ENCODE data around the gene PXN. TPM values are rescaled to one million over a fixed set of nuclear protein-coding genes. Genes with fewer than 3 reads are reported as not detected.

PXN gene
- 46.3 TPM for polyA plus RNA-seq (2013, experiment 1 of 2)
- 52.9 TPM for polyA plus RNA-seq (2013, experiment 2 of 2)

DNA sequence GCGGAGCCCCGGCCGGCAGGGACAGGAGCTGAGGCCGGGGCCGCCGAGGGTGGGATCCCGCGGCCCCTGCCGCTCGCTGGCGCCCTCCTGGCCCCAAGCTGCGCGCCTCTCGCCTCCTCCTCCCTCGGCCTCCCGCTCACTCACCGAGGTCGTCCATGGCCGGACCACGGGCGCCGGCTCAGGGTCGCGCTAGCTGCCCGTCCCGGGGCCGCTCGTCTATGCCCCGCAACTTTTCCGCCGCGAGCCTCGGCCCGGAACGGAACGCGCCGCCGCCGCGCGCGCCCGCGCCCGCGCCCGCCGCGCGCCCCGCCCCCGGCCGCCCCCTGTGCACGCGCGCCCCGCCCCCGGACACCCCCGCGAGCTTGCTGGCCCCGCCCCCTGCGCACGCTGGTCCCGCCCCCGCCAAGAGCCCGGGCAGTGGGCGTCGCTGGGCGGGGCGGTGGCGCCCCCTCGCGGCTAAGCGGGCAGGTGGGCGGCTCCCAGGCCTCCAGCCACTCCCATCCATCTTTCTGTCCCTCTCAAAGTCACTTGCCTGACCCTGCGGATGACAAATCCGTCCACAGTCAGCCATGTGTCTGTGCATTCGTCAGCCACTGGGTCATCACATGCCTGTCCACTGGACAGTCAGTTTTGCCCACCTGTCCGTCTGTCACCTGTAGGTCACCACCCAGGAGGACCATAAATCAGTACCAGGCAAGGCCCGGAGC, at the start of gene PXN:
TSS of gene PXN (minus strand) at position 258 of the 707 bp plus-strand sequence. CDS start at position 157, 101 bp downstream.
- Histone ChIP-seq H3K9ac (ENCODE audit: low read depth, low read length) (peak within 1 kb of the TSS; percentile 86), H3K4me3 (ENCODE audit: low read length) (peak within 1 kb of the TSS; percentile 84), H3K4me1 (ENCODE audit: insufficient read depth, low read length) (peaks cover 30% of the 10 kb centered on the region), H3K9me3 (ENCODE audit: insufficient read depth, low read depth, low read length) (no peaks in the 10 kb centered on the region), H3K27ac (ENCODE audit: low read depth, low read length) (peak within 1 kb of the TSS; percentile 20; the same call in 1 of the 2 replicates), H3K36me3 (ENCODE audit: insufficient read depth, low read length) (peaks cover 7% of the 10 kb centered on the region), H3K27me3 (ENCODE audit: insufficient read depth, low read length) (no peaks in the 10 kb centered on the region)
- 3% methylated on average over 81 of the region's 81 CpGs for WGBS

DNA sequence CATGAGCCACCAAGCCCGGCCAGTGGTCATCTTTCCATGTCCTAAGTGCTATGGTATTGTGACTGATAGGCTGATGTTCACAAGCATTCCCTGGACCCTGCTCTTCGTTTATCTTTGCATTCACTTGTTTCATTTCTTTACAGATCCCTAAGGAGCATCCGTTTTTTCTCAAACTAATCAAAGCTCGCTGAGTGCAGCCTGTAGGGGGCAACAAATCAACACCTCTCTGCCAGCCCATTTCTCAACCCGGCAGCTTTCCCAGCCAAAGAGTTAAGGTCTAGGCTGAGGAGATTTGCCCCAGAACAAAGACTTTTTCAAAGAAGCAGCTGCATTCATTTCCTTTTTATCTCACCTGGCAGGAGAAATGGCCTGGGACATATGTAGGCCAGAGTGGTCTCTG, 48.7 kb upstream of the PXN start:
- no peak overlapping the region for H3K27ac ChIP-seq (ENCODE audit: low read depth, low read length)
- no peaks in the 10 kb centered on the region for H3K27me3 ChIP-seq (ENCODE audit: insufficient read depth, low read length)
- no peak overlapping the region for H3K4me3 ChIP-seq (ENCODE audit: low read length)
- H3K9me3 ChIP-seq (ENCODE audit: insufficient read depth, low read depth, low read length) = no peaks in the 10 kb centered on the region
- no peak overlapping the region for H3K9ac ChIP-seq (ENCODE audit: low read depth, low read length)
- H3K36me3 ChIP-seq (ENCODE audit: insufficient read depth, low read length) = no peaks in the 10 kb centered on the region
- H3K4me1 ChIP-seq (ENCODE audit: insufficient read depth, low read length) = 0 out of 2 replicates have a peak, but pooled peaks cover 6% of the 10 kb centered on the region
- WGBS = 46% methylated on average over 5 of the region's 5 CpGs

DNA sequence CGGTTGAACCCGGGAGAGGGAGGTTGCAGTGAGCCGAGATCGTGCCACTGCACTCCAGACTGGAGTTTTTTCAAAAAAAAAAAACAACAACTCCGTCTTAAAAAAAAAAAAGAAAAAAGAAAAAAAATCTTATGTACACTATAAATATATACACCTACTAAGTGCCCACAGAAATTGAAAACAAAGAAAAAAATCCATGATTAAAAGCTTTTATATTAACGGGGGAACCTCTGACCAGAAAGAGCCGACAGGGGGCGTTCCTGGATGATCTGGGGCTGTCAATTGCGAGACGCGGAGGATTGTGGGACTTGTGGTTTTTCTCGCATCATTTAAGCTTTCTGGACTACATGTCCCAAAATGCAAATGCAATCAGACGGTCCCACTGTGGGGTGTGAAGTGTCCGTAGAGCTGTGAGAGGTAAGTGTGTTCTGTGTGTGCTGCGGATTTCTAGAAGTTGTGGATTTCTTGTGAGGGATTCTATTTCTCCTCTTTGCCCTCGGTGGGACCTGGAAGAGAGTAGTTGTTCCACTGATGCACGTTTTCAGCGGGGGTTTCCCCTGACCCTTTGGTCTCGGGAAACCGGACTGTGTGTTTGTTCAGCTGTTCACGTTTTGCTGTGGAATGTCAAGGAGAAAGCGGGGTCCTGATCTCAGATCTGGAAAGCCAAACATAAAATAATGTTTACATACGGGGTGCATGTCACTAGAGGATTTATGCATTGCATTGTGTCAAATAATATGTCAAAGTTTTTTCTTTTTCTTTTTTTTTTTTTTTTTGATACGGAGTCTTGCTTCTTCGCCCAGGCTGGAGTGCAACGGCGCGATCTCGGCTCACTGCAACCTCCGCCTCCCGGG, 36.7 kb upstream of the PXN start, which contains the start of gene SIRT4:
TSS of gene SIRT4 (plus strand) at position 360 of the 854 bp plus-strand sequence. CDS start 1,241 bp downstream, outside the sequence.
- Histone ChIP-seq H3K4me1 (ENCODE audit: insufficient read depth, low read length) (no peaks in the 10 kb centered on the region), H3K4me3 (ENCODE audit: low read length) (peak within 1 kb of the TSS; percentile 71), H3K9me3 (ENCODE audit: insufficient read depth, low read depth, low read length) (no peaks in the 10 kb centered on the region), H3K27ac (ENCODE audit: low read depth, low read length) (no peak within 1 kb of the TSS), H3K36me3 (ENCODE audit: insufficient read depth, low read length) (no peaks in the 10 kb centered on the region), H3K9ac (ENCODE audit: low read depth, low read length) (peak within 1 kb of the TSS; percentile 82), H3K27me3 (ENCODE audit: insufficient read depth, low read length) (no peaks in the 10 kb centered on the region)
- WGBS = 16% methylated on average over 29 of the region's 31 CpGs

DNA sequence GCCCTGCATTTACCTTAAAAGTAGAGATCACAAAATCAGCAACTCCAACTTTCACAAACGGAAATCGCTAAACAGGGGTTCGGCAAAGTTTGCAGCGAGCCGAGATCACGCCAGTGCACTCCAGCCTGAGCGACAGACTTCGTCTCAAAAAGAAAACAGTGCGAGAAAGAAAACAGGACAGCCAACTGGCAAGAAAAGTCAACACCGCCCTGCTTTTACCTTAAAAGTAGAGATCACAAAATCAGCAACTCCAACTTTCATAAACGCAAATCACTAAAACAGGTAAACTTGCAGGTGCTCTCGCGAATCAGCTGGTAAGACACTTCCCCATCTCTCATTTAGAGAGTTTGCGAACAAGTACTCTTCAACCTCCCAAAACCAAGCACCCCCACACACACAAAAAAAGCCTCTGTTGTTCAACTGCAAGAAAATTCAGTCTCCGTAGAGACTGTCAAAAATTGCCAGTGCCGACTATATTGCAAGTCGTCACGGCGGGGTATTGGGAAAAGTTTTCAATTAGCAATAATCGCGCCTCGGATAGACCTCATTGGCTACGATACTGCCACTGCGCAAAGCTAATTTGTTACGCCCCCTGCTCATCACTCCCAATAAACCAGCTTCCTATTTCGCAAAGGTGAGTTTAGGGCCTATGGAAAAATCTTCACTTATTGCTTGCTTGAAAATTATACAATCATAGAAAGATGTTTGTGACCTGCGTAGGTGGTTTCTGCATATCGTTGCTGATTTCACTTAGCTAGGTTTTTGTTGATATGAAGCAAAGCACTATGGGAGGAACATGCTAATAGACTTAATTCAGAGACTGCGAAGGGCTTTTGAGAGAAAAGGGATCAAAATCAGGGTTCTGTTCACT, 27.4 kb upstream of the PXN start, which contains the start of gene RNU4-1:
TSS of gene RNU4-1 (minus strand) at position 577 of the 871 bp plus-strand sequence.
- under 1% methylated on average over 28 of the region's 29 CpGs for WGBS
- H3K9ac ChIP-seq (ENCODE audit: low read depth, low read length) = peak within 1 kb of the TSS; percentile 97
- peak within 1 kb of the TSS; percentile 63 for H3K4me3 ChIP-seq (ENCODE audit: low read length)
- no peaks in the 10 kb centered on the region for H3K27me3 ChIP-seq (ENCODE audit: insufficient read depth, low read length)
- H3K4me1 ChIP-seq (ENCODE audit: insufficient read depth, low read length) = peaks cover 10% of the 10 kb centered on the region; the same call in 1 of the 2 replicates
- peak within 1 kb of the TSS; percentile 96 for H3K27ac ChIP-seq (ENCODE audit: low read depth, low read length)
- no peaks in the 10 kb centered on the region for H3K9me3 ChIP-seq (ENCODE audit: insufficient read depth, low read depth, low read length)
- no peaks in the 10 kb centered on the region for H3K36me3 ChIP-seq (ENCODE audit: insufficient read depth, low read length)

DNA sequence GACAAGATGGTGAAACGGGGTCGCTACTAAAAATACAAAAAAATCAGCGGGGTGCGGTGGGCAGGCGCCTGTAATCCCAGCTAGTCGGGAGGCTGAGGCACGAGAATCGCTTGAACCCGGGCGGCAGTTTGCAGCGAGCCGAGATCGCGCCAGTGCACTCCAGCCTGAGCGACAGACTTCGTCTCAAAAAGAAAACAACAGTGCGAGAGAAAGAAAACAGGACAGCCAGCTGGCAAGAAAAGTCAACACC, 26.8 kb upstream of the PXN start:
- Histone ChIP-seq H3K36me3 (ENCODE audit: insufficient read depth, low read length) (no peaks in the 10 kb centered on the region), H3K27me3 (ENCODE audit: insufficient read depth, low read length) (no peaks in the 10 kb centered on the region), H3K9me3 (ENCODE audit: insufficient read depth, low read depth, low read length) (no peaks in the 10 kb centered on the region), H3K9ac (ENCODE audit: low read depth, low read length) (peak overlapping the region; percentile 93), H3K4me3 (ENCODE audit: low read length) (peak overlapping the region; percentile 63), H3K4me1 (ENCODE audit: insufficient read depth, low read length) (peaks cover 10% of the 10 kb centered on the region; the same call in 1 of the 2 replicates), H3K27ac (ENCODE audit: low read depth, low read length) (peak overlapping the region; percentile 96)
- WGBS = under 1% methylated on average over 17 of the region's 17 CpGs

DNA sequence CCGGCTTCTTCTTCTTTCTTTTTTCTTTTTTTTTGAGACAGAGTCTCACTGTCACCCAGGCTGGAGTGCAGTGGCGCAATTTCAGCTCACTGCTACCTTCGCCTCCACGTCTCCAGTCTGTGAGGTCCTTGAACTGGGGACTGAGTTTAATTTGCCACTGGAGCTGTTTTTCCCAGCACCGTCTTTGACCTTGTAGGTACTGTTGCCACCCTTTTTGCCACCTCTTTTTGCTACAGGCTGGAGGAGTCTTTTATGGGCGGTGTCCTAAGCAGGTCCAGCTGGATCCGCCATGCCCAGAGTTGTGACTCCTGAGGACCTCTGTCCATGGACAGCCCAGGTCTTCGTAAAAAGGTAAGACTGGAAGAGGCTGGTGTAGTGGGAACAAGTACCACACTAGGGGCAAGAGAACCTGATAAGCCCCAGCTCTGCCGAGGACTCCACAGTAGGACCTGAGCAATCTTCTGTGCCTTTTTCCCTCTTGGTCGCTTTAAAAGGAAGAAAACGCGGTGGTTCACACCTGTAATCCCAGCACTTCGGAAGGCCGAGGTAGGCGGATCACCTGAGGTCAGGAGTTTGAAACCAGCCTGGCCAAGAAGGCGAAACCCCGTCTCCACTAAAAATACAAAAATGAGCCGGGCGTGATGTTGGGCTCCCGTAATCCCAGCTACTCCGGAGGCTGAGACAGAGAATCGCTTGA, 25.2 kb upstream of the PXN start:
- Histone ChIP-seq H3K27ac (ENCODE audit: low read depth, low read length) (peak overlapping the region; percentile 54), H3K27me3 (ENCODE audit: insufficient read depth, low read length) (no peaks in the 10 kb centered on the region), H3K9me3 (ENCODE audit: insufficient read depth, low read depth, low read length) (no peaks in the 10 kb centered on the region), H3K36me3 (ENCODE audit: insufficient read depth, low read length) (no peaks in the 10 kb centered on the region), H3K9ac (ENCODE audit: low read depth, low read length) (peak overlapping the region; percentile 47), H3K4me3 (ENCODE audit: low read length) (peak overlapping the region; percentile 63), H3K4me1 (ENCODE audit: insufficient read depth, low read length) (peaks cover 14% of the 10 kb centered on the region)
- 55% methylated on average over 22 of the region's 22 CpGs for WGBS

DNA sequence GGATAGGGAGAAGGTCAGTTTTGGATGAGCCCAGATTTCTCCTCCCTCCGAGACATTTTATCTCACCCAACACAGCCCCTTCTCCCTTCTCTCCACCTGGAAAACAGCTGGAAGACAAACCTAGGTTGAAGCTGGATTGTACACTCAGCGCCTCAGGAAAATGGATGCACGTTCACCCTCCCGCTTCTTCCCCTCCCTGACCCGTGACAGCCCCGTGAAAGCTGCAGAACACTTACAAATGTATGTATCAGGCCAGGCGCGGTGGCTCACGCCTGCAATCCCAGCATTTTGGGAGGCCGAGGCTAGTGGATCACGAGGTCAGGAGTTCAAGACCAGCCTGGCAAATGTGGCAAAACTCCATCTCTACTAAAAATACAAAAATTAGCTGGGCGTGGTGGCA, 22.0 kb upstream of the PXN start:
- H3K4me3 ChIP-seq (ENCODE audit: low read length) = no peak overlapping the region
- no peaks in the 10 kb centered on the region for H3K27me3 ChIP-seq (ENCODE audit: insufficient read depth, low read length)
- H3K9me3 ChIP-seq (ENCODE audit: insufficient read depth, low read depth, low read length) = no peaks in the 10 kb centered on the region
- peaks cover 8% of the 10 kb centered on the region; the same call in 1 of the 2 replicates for H3K4me1 ChIP-seq (ENCODE audit: insufficient read depth, low read length)
- 94% methylated on average over 12 of the region's 12 CpGs for WGBS
- H3K9ac ChIP-seq (ENCODE audit: low read depth, low read length) = no peak overlapping the region
- H3K36me3 ChIP-seq (ENCODE audit: insufficient read depth, low read length) = no peaks in the 10 kb centered on the region
- H3K27ac ChIP-seq (ENCODE audit: low read depth, low read length) = no peak overlapping the region

DNA sequence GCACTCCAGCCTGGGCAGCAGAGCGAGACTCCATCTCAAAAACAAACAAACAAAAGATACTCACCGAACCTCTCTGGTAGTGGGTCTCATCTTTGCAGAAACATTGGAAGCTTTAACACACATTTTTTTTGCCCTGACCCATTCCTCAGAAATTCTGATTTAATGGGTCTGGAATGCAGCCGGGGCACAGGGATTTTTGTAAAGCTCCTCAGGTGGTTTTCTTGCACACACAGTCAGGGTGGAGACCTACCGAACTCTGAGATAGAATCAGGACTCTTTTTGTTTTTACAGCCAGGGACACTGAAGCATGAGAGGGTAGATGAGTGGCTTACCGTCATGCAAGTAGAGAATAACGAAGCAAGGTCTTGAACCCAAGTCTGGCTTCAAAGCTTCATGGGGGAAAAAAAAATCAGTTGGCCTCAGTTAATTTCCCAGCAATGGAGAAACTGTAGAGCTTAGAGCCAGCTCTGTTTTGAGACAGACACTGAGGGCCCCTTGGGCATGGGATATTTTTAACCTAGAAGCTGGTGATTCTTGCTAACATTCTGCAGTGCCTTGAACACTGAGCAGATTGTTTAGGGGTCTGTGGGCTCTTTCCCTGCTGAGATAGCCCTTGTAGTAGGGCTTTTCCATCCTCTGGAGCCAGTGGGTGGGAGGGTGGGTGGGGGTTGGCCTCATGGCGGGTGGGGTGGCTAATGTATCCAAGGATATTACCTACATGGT, 21.4 kb upstream of the PXN start:
- H3K36me3 ChIP-seq (ENCODE audit: insufficient read depth, low read length) = no peaks in the 10 kb centered on the region
- H3K4me1 ChIP-seq (ENCODE audit: insufficient read depth, low read length) = peaks cover 8% of the 10 kb centered on the region; the same call in 1 of the 2 replicates
- no peak overlapping the region; the same call in 1 of the 2 replicates for H3K27ac ChIP-seq (ENCODE audit: low read depth, low read length)
- H3K4me3 ChIP-seq (ENCODE audit: low read length) = no peak overlapping the region
- no peaks in the 10 kb centered on the region for H3K9me3 ChIP-seq (ENCODE audit: insufficient read depth, low read depth, low read length)
- no peaks in the 10 kb centered on the region for H3K27me3 ChIP-seq (ENCODE audit: insufficient read depth, low read length)
- 73% methylated on average over 6 of the region's 7 CpGs for WGBS
- H3K9ac ChIP-seq (ENCODE audit: low read depth, low read length) = 0 out of 2 replicates have a peak overlapping the region, but pooled peaks have one; percentile 25

DNA sequence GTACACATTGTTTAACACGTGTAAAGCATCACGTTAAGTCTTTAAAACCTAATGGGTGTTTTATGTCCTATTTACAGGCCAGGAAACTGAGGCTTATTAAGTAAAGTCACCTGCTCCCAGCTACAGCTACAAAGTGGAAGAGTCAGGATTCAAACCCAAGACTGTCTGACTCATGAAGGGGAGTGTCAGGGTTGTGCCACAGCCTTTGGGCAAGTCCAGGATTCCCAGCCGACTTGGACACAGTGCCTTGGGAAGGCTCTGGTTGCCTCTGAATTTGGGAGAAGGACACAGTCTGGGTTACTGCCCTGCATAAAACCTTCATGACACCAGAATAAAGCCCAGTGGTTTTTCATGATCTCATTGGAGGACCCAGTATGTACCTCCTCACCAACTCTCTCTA, 18.9 kb upstream of the PXN start:
- H3K4me3 ChIP-seq (ENCODE audit: low read length) = no peak overlapping the region
- WGBS = 89% methylated on average over 3 of the region's 3 CpGs
- H3K36me3 ChIP-seq (ENCODE audit: insufficient read depth, low read length) = no peaks in the 10 kb centered on the region
- no peak overlapping the region for H3K27ac ChIP-seq (ENCODE audit: low read depth, low read length)
- H3K4me1 ChIP-seq (ENCODE audit: insufficient read depth, low read length) = peaks cover 4% of the 10 kb centered on the region; the same call in 1 of the 2 replicates
- H3K9ac ChIP-seq (ENCODE audit: low read depth, low read length) = no peak overlapping the region
- H3K9me3 ChIP-seq (ENCODE audit: insufficient read depth, low read depth, low read length) = no peaks in the 10 kb centered on the region
- no peaks in the 10 kb centered on the region for H3K27me3 ChIP-seq (ENCODE audit: insufficient read depth, low read length)

DNA sequence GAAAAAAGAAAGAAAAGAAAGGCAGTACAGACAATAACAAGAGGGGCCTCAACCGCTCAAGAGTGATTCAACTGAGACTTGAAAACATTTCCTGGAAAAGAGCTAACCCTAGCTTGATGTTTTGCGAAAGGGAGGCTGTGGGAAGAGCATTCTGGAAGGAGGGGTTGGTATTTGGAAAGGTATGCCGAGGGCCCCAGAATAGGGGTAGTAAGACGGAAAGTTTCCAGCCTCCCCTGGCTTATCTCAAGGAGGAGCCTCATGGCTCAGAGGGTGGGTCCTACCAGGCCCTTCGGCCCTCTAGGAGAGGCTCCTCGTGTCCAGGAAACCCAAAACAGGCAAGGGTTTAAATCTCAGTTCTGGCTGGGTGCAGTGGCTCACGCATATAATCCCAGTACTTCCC, 17.8 kb upstream of the PXN start:
- H3K36me3 ChIP-seq (ENCODE audit: insufficient read depth, low read length) = no peaks in the 10 kb centered on the region
- H3K27ac ChIP-seq (ENCODE audit: low read depth, low read length) = no peak overlapping the region
- no peaks in the 10 kb centered on the region for H3K27me3 ChIP-seq (ENCODE audit: insufficient read depth, low read length)
- peaks cover 4% of the 10 kb centered on the region; the same call in 1 of the 2 replicates for H3K4me1 ChIP-seq (ENCODE audit: insufficient read depth, low read length)
- no peak overlapping the region for H3K4me3 ChIP-seq (ENCODE audit: low read length)
- no peak overlapping the region for H3K9ac ChIP-seq (ENCODE audit: low read depth, low read length)
- WGBS = 77% methylated on average over 7 of the region's 7 CpGs
- peaks cover 4% of the 10 kb centered on the region for H3K9me3 ChIP-seq (ENCODE audit: insufficient read depth, low read depth, low read length)
